GM21447 (cell line): ENCODE measurements around the gene KRT80.

Experiments used
- ATAC-seq: cut with Tn5 transposase; IDR thresholded peaks from one replicate; pipeline ENCODE4 v1.9.1; 2021; ENCODE audit not compliant: unreplicated experiment

KRT80 gene

DNA sequence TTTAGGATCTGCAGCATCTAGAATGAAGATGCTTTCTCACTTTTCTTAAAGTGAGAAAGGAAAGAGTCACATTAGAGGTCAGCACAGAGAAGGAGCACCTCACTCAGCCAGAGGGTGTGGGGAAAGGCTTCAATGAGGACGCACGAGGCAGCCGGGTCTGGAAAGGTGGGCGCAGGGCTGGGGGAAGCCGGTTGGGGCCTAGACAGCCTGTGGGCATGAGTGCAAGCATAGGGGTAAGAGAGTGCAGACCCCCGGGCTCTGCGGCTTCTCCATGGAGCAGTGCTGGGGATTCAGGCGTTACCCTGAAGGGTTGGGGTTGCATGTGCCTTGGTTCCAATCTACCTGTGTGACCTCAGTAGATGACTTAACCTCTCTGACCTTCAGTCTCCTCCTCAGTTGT is 49.9 kb downstream of the KRT80 start:
- no peak for ATAC-seq

DNA sequence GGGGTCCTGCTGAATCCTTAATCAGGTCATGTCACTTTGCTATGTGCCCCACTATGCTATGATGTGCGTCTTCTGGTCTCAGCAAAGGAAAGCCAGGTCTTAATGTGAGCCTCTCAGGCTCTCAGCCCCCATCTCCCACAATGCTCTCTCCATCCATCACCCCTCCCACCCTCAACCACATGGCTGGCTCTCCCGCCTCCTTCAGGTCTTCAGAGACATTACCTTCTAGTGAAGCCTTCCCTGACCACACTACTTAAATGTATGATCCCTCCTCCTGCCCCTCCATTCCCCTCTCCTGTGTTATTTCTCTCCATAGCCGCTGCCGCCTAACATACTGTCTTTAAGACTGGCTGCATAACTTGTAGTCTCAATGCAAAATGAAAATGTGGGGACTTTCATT is 50.5 kb downstream of the KRT80 start:
- no peak for ATAC-seq

DNA sequence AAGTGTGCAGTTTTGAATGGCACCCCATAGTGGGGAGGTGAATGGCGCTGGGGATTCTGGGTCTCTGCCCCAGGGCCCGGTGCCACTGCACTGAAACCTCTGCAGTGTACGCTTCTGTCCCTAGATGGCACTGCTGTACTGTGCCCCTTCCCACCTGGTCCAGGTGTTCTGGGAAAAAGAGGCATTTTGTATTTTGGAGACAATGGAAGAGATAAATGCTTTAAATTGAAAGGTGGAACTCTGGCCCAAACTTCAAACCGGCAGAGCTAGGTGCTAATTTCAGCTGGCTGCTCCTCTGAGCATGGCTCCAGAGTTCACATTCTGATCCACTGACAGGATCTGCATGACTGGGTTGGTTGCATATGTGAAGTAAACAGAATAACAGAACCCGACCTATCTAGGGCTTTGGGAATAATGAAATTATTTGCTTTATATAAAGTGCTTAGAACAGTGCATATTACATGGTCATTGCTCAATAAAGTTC is 52.2 kb downstream of the KRT80 start:
- no peak for ATAC-seq

DNA sequence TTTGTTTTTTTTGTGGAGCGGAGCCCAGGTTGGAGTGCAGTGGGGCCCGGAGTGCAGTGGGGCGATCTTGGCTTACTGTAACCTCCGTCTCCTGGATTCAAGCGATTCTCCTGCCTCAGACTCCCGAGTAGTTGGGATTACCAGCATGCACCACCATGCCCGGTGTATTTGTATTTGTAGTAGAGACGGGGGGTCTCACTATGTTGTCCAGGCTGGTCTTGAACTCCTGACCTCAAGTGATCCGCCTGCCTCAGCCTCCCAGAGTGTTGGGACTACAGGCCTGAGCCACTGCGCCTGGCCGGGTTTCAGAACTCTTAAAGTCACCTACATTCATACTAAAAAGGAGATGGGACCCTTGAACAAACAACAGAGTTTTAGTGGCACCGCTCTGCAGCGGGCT is 52.7 kb downstream of the KRT80 start:
- ATAC-seq: no peak

DNA sequence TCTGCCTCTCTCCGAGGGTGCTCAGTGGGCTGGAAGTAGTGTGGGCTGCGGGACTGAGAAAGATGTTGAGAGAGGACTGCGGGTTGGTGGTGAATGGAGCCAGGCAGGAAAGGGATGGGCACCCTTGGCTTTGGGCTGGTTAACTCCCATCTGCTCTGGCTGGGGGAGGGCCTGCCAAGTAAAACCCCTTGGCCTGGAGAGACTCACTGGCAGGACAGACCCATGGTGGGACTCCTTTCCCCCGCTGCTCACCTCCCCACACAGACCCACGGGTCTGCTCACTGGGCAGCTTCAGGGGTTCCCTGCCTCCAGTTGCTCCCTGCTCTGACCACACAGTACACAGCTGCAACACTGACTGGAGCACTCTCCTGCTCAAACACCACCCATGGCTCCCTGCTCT is 54.1 kb downstream of the KRT80 start:
- ATAC-seq: no peak

DNA sequence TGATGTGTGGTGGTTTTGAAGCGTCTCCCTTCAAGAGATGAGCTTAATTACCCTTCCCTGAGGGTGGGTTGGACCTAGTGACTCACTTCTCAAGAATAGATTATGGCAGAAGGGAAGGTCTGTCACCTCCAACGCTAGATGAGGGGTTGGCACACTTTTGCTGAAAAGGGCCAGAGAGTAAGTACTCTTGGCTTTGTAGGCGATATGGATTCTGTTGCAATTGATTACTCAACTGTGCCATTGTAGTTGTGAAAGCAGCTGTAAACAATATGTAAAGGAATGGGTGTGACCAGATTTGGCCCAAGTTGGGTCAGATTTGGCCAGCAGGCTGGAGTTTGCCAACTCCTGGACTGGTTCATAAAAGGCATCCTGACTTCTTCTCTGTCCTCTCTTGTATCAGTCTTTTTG is 59.1 kb downstream of the KRT80 start:
- ATAC-seq: no peak

DNA sequence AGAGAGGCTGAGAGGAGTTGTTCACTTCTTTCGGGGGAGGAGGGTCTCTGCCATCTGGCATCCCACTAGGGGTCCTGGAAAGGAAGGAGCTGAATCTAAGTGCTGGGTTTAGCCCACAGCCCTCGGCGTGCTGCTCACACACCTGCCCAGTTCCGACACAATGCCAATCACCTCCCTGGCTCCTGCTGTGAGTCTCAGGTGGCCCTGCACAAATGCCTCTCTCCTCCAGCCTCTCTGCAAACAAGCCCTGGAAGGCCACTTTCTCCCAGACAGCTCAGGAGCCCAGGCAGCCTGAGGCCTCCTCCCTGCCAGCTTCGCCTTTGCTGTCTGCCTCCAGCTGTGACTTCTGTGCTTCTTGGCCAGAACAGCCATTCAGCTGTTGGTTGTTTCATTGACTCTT is 61.1 kb downstream of the KRT80 start:
- ATAC-seq: no peak

DNA sequence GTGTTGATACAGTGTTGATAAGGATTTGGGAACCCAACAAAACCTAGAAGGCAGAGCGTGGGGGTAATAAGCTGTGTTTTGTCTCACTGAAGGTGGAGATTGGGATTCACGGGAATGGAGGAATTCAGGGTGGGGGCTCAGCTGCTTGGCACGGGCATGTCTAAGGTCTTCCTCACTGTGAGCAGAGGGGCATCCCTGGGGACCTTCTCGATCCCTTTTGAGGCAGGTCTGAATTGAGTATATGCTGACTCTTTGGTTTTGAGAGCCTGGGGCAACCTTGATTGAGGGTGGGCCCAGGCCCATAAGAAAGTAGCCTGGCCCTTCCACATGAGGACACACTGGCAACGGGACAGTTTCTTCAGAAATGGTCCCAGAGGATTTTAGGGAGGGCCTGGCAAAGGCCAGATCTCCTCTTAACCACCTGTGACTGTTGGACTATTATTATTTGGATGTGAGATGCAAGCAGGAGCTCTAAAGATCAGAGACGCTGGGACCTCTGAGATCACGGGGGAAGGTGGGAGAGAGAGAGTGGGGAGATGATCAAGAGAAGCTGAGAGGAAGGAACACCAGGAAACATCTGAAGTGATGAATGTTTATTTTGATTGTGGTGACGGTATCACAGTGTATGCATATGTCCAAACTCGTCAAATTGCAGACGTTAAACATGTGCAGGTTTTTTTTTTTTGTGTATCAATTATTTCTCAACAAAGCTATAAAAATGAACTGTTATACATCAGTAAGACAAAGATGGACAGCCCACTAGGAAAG is 63.9 kb downstream of the KRT80 start:
- ATAC-seq: no peak

DNA sequence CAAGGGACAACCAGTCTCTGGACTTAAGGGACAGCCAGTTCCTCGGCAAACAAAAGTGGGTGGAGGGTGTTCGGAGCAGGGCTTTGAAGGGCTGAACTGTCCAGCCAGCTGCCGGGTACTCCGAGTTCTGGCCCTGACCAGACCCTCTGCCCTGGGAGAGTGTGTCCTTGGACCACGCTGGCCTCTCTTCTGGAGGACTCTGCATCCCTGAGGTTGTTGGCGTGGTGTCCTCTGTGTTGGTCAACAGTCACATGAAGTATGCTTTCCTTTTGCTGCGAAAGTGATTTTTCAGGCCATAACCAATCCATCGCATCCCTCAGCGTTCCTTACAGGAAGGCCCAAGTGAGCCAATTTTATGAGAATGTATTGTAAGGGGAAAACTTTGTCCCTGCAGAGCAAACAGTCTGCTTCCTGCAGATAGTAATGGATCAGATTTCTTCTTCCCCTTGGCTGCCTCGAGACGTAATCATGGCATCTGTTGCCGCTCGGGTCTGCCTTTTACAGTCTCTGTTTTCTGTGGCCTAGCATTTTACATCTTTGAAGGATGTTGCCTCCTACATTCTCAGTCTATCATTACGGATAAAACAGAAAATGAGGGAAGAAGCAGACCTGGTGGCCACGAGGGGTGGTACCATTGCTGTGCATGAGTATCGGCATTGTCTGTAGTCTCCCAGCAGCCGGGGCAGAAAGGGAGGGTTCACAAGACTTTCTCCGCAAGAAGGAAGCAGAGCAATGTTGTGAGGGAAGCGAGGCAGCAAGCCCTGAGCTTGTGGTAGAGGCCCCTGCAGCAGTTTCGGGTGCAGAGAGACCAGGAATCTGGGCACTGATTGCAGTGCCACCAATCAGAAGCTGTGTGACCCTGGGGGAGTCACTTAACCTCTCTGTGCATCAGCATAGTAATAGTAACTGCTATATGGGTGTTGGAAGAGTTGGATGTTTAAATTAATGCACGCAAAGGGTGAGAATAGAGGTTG is 64.9 kb downstream of the KRT80 start:
- no peak for ATAC-seq

DNA sequence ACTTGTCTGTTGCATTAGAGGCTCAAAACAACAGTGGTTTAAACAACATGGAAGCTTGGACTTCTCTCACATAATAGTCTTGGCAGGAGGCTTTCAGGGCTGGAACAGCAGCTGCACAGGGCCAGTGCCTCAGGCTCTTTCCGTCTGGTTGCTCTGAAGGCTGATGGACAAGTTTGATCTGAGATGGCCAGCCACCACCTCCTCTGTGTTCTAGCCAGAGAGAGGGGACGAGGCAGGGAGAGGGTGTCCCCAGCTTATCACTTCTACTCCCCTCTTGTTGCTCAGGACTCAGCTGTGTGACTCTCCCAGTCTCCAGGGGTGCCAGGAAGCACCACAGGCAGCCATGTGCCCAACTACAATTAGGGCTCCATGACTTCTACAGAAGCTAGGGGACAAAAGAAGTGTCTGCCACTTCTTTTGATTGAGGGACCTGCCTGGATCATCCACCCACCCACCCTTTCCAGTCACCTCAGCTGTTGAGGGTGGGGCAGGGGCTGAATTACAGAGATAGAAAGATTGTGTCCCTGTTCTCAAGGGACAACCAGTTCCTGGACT is 65.7 kb downstream of the KRT80 start:
- no peak for ATAC-seq

DNA sequence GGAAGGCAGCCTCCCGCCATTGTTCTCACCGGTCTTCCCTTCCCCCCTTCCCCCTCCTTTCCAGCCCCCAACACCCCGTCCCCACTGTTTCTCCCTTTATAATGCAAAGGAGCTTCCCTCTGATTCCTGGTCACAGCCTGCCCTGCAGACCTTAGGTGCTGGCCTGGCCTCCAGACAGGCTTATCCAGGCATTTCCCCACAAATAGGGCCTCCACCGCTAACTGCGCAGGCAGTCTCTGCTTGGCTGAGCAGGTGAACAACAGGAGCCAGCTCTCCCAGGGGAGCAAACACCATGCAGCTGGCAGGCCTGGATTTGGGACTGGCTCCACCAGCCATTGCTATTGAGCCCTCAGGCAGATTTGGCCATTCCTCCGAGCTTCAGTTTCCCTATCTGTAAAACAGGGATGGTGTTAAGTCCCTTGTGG is 66.3 kb downstream of the KRT80 start:
- ATAC-seq: no peak

DNA sequence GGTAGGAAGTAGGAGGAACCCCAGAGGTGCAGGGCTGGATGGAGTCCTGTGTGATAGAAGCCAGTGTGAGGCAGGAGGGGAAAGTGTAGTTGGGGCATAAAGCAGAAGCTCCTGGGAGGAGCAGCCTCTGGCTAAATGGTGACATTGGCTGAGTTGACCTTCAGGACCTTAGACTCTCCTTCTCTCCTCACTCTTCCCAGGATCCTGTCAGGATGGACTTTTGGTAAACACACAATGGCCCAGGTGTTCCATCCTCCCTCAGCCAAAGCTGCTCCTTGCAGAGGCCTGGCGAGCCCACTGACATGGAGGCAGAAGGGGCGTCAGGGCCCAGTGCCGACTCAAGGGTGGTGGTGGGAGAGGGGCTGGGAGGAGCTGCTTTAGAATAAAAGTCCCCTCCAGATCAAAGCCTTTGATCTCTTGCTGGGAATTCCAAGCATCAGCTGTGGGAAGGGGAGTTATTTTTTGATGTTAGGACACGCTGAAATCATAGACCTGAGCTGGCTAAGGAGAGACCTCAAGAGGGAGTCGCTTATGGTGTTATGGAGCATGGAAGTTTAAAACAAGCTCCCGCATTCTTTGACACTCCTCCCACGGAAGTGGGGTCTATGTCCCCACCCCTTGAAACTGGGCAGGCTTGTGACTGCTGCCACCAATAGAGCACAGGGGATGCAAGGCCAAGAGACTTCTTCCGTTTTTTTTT is 68.2 kb downstream of the KRT80 start:
- ATAC-seq: no peak

DNA sequence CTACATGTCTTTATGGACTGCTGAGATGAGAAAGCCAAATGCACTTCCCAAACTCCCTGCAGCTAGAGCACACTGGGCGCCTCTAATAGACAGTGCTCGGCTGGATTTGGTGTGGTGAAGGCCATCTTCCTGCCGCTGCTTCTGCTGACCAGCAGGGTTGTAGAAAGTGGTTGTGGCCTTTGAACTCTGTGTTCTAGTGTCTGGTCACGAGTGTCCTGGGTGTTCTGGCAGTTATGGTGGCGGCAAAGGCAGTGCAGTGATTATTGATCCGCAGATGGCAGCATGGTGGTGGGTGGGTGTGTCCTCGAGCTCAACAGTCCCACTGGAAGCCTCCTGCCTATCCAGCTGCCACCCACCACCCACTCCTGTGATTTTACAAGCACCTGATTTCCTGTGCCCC is 68.9 kb downstream of the KRT80 start:
- no peak for ATAC-seq

DNA sequence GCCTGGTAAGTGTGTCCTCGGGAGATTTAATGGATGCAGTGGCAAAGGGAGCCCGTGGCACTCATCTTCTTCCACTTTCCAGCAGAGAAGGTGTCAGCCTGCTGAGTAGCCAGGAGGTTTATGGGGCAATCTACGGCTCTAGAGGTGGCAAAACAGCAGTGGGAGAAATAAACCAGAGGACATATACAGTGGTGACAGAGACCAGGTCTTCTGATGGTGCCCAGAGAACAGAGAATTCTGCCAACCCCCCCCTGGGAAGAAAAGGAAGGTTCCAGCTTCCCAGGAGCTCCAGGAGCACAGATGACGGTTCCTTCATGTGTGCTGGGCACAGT is 69.3 kb downstream of the KRT80 start:
- no peak for ATAC-seq

DNA sequence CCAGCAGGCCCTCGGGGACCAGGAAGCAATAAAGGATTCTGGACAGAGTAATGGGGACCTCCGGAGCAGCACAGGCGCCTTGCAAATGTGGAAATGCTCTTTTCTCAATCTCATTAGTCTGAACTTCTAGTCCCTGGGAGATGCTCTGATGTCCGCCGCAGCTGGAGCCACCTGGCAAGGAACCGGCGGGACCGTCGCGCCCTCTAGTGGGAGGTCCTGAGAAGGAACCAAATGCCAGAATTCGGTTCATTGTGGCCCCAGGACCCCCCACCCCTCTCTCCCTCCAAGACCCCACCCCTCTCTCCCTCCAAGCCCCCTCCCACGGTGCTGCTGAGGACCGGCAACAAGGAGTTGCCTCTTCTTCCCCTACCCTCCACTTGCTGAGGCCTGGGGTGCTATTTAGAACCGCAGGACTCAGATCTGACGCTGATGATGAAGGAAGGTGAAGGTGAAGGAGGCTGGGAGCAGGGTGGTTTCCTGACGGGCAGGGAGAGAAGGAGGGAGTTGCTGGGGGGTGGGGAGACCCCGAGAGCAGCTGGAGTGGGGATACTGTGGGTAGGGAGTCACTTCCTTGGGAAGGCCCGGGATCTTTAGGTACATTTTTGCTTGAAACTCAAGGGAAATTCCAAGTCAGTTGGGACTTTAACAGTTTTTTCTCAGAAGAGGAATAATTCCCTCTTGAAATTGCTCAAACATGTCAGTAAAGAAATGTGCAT is 69.8 kb downstream of the KRT80 start:
- ATAC-seq: no peak

DNA sequence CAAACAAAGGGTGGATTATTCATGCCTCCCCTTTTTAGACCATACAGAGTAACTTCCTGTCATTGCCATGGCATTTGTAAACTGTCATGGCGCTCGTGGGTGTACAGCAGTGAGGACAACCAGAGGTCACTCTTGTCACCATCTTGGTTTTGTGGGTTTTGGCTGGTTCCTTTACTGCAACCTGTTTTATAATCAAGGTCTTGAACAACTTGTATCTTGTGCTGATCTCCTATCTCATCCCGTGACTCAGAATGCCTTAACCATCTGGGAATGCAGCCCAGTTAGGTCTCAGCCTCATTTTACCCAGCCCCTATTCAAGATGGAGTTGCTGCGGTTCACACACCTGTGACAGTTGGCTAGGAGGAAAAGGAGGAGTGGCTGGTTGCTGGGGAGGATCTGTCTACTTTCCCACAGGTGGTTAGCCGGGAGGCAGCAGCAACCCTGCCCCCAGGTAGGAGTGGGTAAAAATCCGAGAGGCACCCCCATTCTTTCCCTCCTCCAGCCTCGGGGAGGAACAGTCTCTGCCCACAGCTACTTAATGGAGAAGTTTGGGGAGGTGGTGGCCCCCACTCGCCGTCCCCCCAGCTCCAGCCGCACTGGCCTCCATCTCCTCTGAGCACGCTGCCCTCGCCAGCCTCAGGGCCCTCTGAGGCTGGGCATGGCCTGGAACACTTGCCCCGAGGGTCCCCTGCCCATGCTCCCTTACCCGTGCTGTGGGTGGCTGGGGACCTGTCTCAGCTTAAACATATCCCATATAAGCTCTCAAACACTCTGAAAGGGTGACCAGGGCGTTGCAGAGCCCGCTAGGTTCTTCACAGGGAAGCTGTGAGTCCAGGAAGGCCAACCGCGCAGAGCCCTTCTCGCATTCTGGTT is 70.6 kb downstream of the KRT80 start:
- ATAC-seq: no peak

DNA sequence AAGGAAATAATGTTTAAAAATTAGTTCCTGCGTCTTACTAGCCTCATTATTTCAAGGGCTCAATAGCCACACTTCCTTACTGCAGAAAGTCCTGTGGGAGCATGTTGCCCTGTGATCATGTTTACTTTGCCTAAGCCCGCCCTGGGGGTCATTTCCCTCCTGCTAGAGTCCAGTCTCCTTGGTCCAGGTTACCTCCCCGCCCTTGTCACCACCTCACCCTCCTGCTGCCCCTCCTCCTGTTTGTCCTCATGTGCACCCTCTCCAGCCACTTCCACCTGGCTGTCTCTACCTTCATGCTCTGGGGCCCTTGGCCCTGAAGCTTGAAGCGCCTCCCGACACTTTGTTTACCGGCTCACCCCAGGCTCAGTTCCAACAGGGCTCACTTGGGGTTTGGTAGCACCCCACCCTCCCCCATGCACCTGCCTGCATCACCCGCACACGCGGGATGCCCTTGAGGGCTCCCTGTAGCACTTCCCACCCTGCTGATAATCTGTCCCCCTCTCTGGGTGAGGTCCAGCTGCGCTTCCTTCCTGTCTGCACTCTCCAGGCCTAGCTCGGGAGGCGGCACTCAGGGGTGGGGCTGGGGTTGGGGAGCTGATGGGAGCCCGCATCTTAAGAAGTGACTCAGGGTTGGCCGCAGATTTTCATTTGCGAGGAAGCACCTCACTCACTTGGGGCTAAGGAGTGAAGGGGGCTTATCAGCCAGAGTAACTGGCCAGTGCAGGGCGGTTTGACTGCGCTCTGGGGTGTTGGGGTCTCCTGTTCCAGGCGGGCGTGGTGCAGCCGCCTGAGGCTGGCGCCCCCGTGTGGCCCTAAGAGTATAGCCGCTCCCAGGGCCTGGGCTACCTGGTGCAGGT is 72.2 kb downstream of the KRT80 start:
- no peak for ATAC-seq
